ENCODE measurements around the gene ZNF341.

- TF ChIP-seq CTCF (IDR thresholded peaks at IDR 0.05; ENCODE audit: low read depth, low read length) (no peak), EZH2phosphoT487 (IDR thresholded peaks at IDR 0.05; ENCODE audit: low read depth) (no peak)
Measured at GRCh38 chr20:33789109-33789857, 57.5 kb downstream of the ZNF341 start.
